ENCODE measurements around the gene PRICKLE2.

- TF ChIP-seq POLR2A (IDR thresholded peaks at IDR 0.05; ENCODE audit: low read depth, low read length) (no peak), POLR2AphosphoS5 (IDR thresholded peaks at IDR 0.05; ENCODE audit: low read depth, low read length) (no peak)
Observed at GRCh38 chr3:64150623-64151207, 74.6 kb downstream of the PRICKLE2 start.

Data from GM12891 (cell line).